Measurements from ENCODE around the gene CDC37L1. TPM values are rescaled to one million over a fixed set of nuclear protein-coding genes. Genes with fewer than 3 reads are reported as not detected.

CDC37L1 gene
- total and polyA plus RNA-seq, 2 of the 8 experiments (the other 6 are each of a cell fraction or from before 2014, with no cell fraction given): 4.6 to 23.8 TPM

DNA sequence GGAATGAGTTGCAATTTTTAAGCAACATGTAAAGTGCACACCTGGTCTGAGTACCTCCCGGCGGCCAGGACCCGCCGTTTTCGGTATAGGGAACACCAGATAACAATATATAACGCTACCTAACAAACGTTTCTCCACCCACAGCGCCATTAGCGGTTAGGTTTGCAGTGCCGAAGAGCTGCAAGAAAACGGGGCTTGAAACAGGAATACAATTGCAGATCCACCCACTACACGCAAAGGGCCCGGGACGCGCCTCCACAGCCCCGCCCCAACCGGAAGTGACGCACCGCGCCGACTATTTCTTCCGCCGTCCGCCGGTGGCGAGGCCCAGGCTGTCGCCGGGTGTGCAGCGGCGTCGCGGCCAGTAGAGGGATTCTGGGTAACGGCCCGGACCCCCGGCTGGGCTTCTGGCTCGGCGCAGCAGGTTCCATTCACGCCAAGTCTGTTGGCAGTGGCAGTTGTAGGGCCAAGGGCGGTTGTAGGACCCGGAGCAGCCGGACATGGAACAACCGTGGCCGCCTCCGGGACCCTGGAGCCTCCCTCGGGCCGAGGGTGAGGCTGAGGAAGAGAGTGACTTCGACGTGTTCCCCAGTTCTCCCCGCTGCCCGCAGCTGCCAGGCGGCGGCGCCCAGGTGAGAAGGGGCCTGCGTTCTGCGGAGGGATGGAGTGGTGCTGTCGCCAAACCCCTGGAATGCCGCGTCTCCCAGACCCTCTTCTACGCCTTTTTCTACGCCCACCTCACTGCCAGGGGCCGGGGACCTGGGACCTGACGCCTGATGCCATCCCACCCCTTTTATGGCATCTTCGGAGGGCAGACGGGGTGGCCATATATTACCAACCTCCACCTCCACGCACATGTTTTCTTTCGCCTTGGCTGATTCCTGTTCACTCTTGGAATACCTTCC lies at the start of gene CDC37L1 (continued):
- TF ChIP-seq CHD1 (IDR thresholded peaks at IDR 0.05; ENCODE audit: low read depth, low read length) (no peak), CEBPB (IDR thresholded peaks at IDR 0.05; ENCODE audit: low read depth, low read length) (no peak), EP300 (IDR thresholded peaks at IDR 0.05; ENCODE audit: borderline replicate concordance in 1 of 2, low read depth in 2 of 2, low read length in 2 of 2) (no peak), HDAC6 (IDR thresholded peaks at IDR 0.05; ENCODE audit: low read depth, low read length) (no peak), RFX5 (IDR thresholded peaks at IDR 0.05; ENCODE audit: borderline replicate concordance, low read depth, low read length) (no peak), POU5F1 (IDR thresholded peaks at IDR 0.05; ENCODE audit: low read depth, low read length) (no peak)
- TF ChIP-seq, protein P1, sequence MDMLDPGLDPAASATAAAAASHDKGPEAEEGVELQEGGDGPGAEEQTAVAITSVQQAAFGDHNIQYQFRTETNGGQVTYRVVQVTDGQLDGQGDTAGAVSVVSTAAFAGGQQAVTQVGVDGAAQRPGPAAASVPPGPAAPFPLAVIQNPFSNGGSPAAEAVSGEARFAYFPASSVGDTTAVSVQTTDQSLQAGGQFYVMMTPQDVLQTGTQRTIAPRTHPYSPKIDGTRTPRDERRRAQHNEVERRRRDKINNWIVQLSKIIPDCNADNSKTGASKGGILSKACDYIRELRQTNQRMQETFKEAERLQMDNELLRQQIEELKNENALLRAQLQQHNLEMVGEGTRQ (IDR thresholded peaks at IDR 0.05; ENCODE audit: low read length): no peak
- TF ChIP-seq, protein P2, sequence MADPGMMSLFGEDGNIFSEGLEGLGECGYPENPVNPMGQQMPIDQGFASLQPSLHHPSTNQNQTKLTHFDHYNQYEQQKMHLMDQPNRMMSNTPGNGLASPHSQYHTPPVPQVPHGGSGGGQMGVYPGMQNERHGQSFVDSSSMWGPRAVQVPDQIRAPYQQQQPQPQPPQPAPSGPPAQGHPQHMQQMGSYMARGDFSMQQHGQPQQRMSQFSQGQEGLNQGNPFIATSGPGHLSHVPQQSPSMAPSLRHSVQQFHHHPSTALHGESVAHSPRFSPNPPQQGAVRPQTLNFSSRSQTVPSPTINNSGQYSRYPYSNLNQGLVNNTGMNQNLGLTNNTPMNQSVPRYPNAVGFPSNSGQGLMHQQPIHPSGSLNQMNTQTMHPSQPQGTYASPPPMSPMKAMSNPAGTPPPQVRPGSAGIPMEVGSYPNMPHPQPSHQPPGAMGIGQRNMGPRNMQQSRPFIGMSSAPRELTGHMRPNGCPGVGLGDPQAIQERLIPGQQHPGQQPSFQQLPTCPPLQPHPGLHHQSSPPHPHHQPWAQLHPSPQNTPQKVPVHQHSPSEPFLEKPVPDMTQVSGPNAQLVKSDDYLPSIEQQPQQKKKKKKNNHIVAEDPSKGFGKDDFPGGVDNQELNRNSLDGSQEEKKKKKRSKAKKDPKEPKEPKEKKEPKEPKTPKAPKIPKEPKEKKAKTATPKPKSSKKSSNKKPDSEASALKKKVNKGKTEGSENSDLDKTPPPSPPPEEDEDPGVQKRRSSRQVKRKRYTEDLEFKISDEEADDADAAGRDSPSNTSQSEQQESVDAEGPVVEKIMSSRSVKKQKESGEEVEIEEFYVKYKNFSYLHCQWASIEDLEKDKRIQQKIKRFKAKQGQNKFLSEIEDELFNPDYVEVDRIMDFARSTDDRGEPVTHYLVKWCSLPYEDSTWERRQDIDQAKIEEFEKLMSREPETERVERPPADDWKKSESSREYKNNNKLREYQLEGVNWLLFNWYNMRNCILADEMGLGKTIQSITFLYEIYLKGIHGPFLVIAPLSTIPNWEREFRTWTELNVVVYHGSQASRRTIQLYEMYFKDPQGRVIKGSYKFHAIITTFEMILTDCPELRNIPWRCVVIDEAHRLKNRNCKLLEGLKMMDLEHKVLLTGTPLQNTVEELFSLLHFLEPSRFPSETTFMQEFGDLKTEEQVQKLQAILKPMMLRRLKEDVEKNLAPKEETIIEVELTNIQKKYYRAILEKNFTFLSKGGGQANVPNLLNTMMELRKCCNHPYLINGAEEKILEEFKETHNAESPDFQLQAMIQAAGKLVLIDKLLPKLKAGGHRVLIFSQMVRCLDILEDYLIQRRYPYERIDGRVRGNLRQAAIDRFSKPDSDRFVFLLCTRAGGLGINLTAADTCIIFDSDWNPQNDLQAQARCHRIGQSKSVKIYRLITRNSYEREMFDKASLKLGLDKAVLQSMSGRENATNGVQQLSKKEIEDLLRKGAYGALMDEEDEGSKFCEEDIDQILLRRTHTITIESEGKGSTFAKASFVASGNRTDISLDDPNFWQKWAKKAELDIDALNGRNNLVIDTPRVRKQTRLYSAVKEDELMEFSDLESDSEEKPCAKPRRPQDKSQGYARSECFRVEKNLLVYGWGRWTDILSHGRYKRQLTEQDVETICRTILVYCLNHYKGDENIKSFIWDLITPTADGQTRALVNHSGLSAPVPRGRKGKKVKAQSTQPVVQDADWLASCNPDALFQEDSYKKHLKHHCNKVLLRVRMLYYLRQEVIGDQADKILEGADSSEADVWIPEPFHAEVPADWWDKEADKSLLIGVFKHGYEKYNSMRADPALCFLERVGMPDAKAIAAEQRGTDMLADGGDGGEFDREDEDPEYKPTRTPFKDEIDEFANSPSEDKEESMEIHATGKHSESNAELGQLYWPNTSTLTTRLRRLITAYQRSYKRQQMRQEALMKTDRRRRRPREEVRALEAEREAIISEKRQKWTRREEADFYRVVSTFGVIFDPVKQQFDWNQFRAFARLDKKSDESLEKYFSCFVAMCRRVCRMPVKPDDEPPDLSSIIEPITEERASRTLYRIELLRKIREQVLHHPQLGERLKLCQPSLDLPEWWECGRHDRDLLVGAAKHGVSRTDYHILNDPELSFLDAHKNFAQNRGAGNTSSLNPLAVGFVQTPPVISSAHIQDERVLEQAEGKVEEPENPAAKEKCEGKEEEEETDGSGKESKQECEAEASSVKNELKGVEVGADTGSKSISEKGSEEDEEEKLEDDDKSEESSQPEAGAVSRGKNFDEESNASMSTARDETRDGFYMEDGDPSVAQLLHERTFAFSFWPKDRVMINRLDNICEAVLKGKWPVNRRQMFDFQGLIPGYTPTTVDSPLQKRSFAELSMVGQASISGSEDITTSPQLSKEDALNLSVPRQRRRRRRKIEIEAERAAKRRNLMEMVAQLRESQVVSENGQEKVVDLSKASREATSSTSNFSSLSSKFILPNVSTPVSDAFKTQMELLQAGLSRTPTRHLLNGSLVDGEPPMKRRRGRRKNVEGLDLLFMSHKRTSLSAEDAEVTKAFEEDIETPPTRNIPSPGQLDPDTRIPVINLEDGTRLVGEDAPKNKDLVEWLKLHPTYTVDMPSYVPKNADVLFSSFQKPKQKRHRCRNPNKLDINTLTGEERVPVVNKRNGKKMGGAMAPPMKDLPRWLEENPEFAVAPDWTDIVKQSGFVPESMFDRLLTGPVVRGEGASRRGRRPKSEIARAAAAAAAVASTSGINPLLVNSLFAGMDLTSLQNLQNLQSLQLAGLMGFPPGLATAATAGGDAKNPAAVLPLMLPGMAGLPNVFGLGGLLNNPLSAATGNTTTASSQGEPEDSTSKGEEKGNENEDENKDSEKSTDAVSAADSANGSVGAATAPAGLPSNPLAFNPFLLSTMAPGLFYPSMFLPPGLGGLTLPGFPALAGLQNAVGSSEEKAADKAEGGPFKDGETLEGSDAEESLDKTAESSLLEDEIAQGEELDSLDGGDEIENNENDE (IDR thresholded peaks at IDR 0.05; ENCODE audit: insufficient replicate concordance, low read length): no peak
